Tibial nerve (tissue), 4 donors: ENCODE data around the gene GPR158. TPM values are rescaled to one million over a fixed set of nuclear protein-coding genes. Genes with fewer than 3 reads are reported as not detected.

Source experiments
- DNase-seq, 2 donors: peaks; one replicate each; pipeline ENCODE4 v3.0.0-alpha.2; 2019; ENCODE audit warnings: low spot score in 2 of 2
- H3K27ac ChIP-seq, 4 donors: fragments of 200-600 bp; sonication (generic) in 3 of 4; one replicate each; pipeline ENCODE4 v1.5.1; 2017 to 2019; ENCODE audit warnings: mild to moderate bottlenecking in 1 of 4
- H3K27me3 ChIP-seq, 2 donors: fragments of 200-600 bp; sonication (generic) in 1 of 2; one replicate each; pipeline versions ENCODE4 v1.5.1 to v1.6.0; 2017 to 2019
- H3K36me3 ChIP-seq, 3 donors: fragments of 200-600 bp; sonication (generic); one replicate each; pipeline ENCODE4 v1.5.1; 2018 to 2019
- H3K4me1 ChIP-seq, 4 donors: fragments of 200-600 bp; sonication (generic) in 3 of 4; one replicate each; pipeline ENCODE4 v1.5.1; 2017 to 2019
- H3K4me3 ChIP-seq, 4 donors: fragments of 200-600 bp; sonication (generic) in 3 of 4; one replicate each; pipeline ENCODE4 v1.5.1; 2017 to 2019; ENCODE audit warnings: mild to moderate bottlenecking in 1 of 4, moderate library complexity in 1 of 4
- H3K9me3 ChIP-seq, 4 donors: fragments of 200-600 bp; sonication (generic) in 3 of 4; one replicate each; pipeline ENCODE4 v1.5.1; 2017 to 2019
- EP300 ChIP-seq, 2 donors: sonication (generic); formaldehyde crosslinking; IDR thresholded peaks; one replicate each; pipeline ENCODE4 v1.6.1; 2017; ENCODE audit warnings: antibody characterized with exemption in 2 of 2, mild to moderate bottlenecking in 1 of 2
- POLR2A ChIP-seq, 2 donors: fragments of 450-650 bp; IDR thresholded peaks; one replicate each; pipeline ENCODE4 v1.6.1; 2017; ENCODE audit warnings: antibody characterized with exemption in 2 of 2, mild to moderate bottlenecking in 2 of 2, moderate library complexity in 2 of 2
- WGBS, 2 donors: methylation state at CpG; one replicate each; pipeline ENCODE4 v1.1.5; 2018; 5-methylcytosine and 5-hydroxymethylcytosine counted together
- total RNA-seq, 4 donors: library from RNA; depleted of rRNA; stranded (reverse); fragments of >200 nt; gene quantifications; one replicate each; pipeline ENCODE4 v1.1.0, GENCODE V29; 2016
- TF ChIP-seq, protein P1 (sequence below), 5 experiments: fragments of 200-600 bp in 3 of 5; fragments of 450-650 bp in 2 of 5; sonication (generic) in 3 of 5; IDR thresholded peaks; one replicate each; pipeline ENCODE4 v1.5.1; 2016 to 2019; ENCODE audit warnings: antibody characterized with exemption in 5 of 5, mild to moderate bottlenecking in 3 of 5, moderate library complexity in 2 of 5

Gene GPR158
- total RNA-seq, 4 donors from 2014 or later, result under 0.01 to 0.39 (median under 0.01) TPM

DNA sequence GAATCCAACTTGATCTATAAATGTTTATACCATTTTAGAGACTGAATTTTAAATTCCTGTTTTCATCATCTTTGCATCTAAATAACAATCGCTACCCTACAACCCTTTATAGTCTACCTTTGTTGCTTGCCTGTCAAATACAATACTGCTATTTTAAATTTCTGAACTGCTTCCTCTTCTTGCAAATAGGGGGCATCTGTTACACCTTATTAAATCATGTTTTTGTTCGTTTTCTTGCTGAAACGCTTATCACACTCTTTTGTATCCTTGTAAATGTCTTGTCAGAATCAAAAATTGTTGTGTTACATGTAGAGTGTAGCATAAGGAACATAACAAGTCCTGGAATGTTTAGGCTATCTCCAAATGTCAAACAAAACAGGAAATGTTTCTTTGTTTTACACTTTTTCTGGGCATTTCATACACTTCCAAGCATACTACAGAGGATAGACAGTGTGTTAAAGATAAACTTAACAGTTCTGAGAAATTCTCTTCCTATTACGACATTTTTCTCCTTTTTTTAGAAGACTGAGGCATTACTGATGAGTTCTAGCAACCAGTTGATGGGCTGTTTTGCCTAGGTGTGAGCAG, 281.3 kb downstream of the GPR158 start:
- Histone ChIP-seq H3K27ac (no peak overlapping the region), H3K4me1 (no peaks in the 10 kb centered on the region), H3K9me3 (peaks cover 0 to 10% (median 4%) of the 10 kb centered on the region in 4 donors), H3K4me3 (no peak overlapping the region), H3K36me3 (no peaks in the 10 kb centered on the region), H3K27me3 (no peaks in the 10 kb centered on the region)
- WGBS, 2 donors, result 25 to 38% methylated on average over 4 of the region's 4 CpGs
- TF ChIP-seq, protein P1, sequence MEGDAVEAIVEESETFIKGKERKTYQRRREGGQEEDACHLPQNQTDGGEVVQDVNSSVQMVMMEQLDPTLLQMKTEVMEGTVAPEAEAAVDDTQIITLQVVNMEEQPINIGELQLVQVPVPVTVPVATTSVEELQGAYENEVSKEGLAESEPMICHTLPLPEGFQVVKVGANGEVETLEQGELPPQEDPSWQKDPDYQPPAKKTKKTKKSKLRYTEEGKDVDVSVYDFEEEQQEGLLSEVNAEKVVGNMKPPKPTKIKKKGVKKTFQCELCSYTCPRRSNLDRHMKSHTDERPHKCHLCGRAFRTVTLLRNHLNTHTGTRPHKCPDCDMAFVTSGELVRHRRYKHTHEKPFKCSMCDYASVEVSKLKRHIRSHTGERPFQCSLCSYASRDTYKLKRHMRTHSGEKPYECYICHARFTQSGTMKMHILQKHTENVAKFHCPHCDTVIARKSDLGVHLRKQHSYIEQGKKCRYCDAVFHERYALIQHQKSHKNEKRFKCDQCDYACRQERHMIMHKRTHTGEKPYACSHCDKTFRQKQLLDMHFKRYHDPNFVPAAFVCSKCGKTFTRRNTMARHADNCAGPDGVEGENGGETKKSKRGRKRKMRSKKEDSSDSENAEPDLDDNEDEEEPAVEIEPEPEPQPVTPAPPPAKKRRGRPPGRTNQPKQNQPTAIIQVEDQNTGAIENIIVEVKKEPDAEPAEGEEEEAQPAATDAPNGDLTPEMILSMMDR (IDR thresholded peaks at IDR 0.05), result no peak
- TF ChIP-seq POLR2A (IDR thresholded peaks at IDR 0.05) (no peak), EP300 (IDR thresholded peaks at IDR 0.05) (no peak)
- no peak for DNase-seq

DNA sequence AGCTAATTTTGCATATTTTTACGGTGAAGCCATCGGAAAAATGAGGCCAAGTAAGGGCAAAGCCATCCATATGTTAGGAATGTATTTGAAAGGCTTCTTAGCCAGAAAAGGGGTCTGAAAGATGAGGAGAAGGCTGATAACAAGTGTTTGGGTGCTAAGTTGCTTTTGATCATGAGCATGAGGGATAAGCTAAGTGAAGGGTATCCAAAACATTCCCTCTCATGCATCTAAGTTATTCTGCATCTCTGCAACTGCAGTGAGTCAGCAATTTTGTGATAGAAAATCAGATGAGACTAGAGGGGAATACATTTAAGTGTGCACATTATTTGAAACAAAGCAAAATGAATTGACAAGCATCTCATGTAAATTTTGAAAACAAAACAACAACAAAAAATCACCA, 282.8 kb downstream of the GPR158 start:
- H3K27me3 ChIP-seq, result no peaks in the 10 kb centered on the region
- H3K4me1 ChIP-seq, result no peaks in the 10 kb centered on the region
- WGBS, 2 donors, result 83 to 87% methylated on average over 2 of the region's 2 CpGs
- no peaks in the 10 kb centered on the region for H3K36me3 ChIP-seq
- no peak for DNase-seq
- peaks cover 0 to 10% (median 4%) of the 10 kb centered on the region in 4 donors for H3K9me3 ChIP-seq
- no peak overlapping the region for H3K4me3 ChIP-seq
- TF ChIP-seq EP300 (IDR thresholded peaks at IDR 0.05) (no peak), POLR2A (IDR thresholded peaks at IDR 0.05) (no peak)
- TF ChIP-seq, protein P1 (IDR thresholded peaks at IDR 0.05), result no peak
- no peak overlapping the region for H3K27ac ChIP-seq

DNA sequence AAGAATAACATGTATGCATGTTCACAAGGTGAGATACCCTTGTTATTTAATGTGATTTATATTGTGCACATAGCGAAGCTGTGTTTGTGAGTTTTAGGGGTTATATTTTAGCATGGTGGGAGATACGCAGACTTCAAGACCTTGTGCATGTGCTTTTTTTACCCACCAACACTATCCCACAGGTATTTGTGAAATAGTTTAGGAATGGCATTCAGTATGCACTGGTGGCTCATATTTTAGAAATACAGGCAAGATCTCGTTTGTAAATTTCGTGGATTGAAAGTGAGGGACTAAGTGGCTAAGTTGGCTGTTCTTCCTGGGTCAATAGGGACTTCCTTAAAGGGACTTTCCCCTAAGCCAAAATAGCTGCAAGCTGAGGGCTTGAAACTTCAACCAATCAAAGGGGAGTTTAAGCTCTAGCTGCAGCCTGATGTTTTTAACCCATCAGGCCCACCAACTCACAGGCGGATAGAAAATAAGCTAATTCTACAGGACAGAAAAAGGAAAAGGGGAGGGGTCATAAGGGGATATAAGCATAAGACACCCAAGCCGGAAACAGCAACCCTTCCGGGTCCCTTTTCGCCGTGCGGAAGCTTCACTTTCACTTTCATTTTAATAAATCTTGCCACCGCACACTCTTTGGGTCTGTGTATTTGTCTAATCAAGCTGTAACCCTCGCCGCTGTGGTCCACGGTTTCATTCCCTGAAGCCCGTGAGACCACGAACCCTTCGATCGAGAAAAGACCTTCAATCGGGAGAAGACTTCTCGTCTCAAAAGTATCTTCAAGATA, 291.0 kb downstream of the GPR158 start:
- H3K4me3 ChIP-seq, result no peak overlapping the region
- no peaks in the 10 kb centered on the region for H3K4me1 ChIP-seq
- H3K27ac ChIP-seq, result no peak overlapping the region
- peaks cover 0 to 5% (median 0%) of the 10 kb centered on the region in 4 donors for H3K9me3 ChIP-seq
- TF ChIP-seq EP300 (IDR thresholded peaks at IDR 0.05), result no peak
- TF ChIP-seq, protein P1 (IDR thresholded peaks at IDR 0.05), result no peak
- no peak for TF ChIP-seq POLR2A (IDR thresholded peaks at IDR 0.05)
- H3K36me3 ChIP-seq, result no peaks in the 10 kb centered on the region
- 88 to 89% methylated on average over 20 of the region's 20 CpGs for WGBS, 2 donors
- DNase-seq, result no peak
- H3K27me3 ChIP-seq, result no peaks in the 10 kb centered on the region

DNA sequence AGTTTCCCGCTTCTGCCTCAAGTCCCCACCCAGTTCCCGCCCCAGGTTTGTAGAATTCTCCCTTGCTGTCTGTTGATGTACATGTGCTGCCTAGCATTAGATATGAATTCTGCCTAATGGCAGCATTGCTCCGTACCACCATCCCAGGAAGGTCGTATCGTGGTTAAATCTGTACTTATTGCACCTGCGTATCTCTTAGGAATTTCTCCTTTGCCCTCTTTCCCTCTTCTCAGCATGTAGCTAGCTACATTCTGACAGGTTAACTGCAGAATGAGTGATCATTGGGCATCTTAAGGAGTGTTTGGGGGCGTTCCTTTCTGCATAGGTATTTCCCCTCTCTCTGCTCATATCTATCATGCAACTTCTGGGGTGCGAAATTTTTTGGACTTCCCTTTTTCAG, 293.1 kb downstream of the GPR158 start:
- TF ChIP-seq POLR2A (IDR thresholded peaks at IDR 0.05) (no peak), EP300 (IDR thresholded peaks at IDR 0.05) (no peak)
- TF ChIP-seq, protein P1 (IDR thresholded peaks at IDR 0.05), result no peak
- no peak overlapping the region for H3K4me3 ChIP-seq
- no peaks in the 10 kb centered on the region for H3K27me3 ChIP-seq
- WGBS, 2 donors, result 66 to 77% methylated on average over 8 of the region's 8 CpGs
- H3K36me3 ChIP-seq, result no peaks in the 10 kb centered on the region
- H3K27ac ChIP-seq, result no peak overlapping the region
- H3K9me3 ChIP-seq, result peaks cover 0 to 5% (median 0%) of the 10 kb centered on the region in 4 donors
- H3K4me1 ChIP-seq, result no peaks in the 10 kb centered on the region
- DNase-seq, result no peak

DNA sequence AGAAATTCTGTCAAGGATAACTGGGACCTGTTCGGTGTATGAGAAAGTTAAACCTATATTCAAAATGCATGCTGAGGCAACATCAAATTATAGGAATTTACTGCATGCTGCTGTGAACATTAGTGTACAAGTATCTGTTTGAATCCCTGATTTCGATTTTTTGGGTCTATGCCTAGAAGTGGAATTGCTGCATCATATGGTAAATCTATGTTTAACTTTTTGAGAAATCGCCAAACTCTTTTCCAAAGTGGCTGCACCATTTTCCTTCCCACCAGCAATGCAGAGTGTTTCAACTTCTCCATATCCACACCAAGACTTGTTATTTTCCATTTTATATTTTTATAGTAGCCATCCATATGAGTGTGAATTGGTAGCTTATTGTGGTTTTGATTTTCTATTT, 306.7 kb downstream of the GPR158 start:
- H3K36me3 ChIP-seq, result no peaks in the 10 kb centered on the region
- no peak for TF ChIP-seq POLR2A (IDR thresholded peaks at IDR 0.05)
- TF ChIP-seq, protein P1 (IDR thresholded peaks at IDR 0.05), result no peak
- no peak for TF ChIP-seq EP300 (IDR thresholded peaks at IDR 0.05)
- no peak overlapping the region for H3K4me3 ChIP-seq
- H3K4me1 ChIP-seq, result no peaks in the 10 kb centered on the region
- 79 to 80% methylated on average over 3 of the region's 3 CpGs for WGBS, 2 donors
- DNase-seq, result no peak
- H3K27ac ChIP-seq, result no peak overlapping the region
- no peaks in the 10 kb centered on the region for H3K27me3 ChIP-seq
- H3K9me3 ChIP-seq, result peaks cover 0 to 8% (median 0%) of the 10 kb centered on the region in 4 donors
